Measurements from ENCODE around the gene DLX4. TPM values are rescaled to one million over a fixed set of nuclear protein-coding genes. Genes with fewer than 3 reads are reported as not detected.

The DLX4 gene
- total RNA-seq, 1 experiment from 2014 or later = 0.44 TPM

DNA sequence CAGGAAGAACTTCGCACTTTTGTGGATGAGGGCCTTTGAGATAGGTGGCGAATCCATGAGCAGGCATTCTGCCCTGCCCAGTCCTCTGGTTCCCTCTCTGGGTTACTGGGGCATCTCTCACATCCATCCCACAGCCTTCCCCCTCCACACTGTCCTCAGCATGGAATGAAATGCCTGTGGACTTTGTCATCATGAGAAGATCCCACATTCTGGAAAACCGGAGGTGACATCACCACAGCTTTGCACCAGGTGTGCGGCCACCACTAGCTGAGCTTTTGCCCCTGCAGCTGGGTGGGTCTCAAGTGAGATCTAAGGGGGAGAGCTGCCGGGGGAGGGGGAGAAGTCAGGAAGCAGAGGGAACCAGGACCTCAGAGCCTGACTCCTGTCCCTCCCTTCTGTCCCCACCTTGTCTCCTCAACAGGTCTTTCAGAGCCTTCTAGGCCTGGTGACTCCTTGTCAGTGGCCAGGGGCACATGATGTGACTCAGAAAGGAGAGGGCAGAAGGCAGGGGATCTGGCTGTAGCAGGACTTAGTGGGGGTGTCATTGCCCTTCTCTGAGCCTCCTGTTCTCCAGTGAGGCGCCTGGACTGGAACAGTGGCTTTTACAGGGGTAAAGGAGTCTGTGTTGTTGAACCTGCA, 40.0 kb upstream of the DLX4 start:
- Histone ChIP-seq H3K9me3 (ENCODE audit: low read length) (no peaks in the 10 kb centered on the region), H3K9me2 (replicated peaks; ENCODE audit: low read length) (no peaks in the 10 kb centered on the region), H3K4me3 (ENCODE audit: low read length) (no peak overlapping the region), H3K9ac (ENCODE audit: low read length) (no peak overlapping the region), H4K20me1 (ENCODE audit: low read length) (no peaks in the 10 kb centered on the region), H3K27ac (ENCODE audit: low read length) (no peak overlapping the region), H3K4me1 (ENCODE audit: insufficient read depth, low read length) (peaks cover 11% of the 10 kb centered on the region), H2AFZ (ENCODE audit: low read length) (no peak overlapping the region), H3K27me3 (ENCODE audit: low read length) (0 out of 2 replicates have a peak, but pooled peaks cover 5% of the 10 kb centered on the region), H3K79me2 (ENCODE audit: low read length) (no peaks in the 10 kb centered on the region), H3F3A (ENCODE audit: low read length, unreplicated experiment) (no peaks in the 10 kb centered on the region), H3K36me3 (ENCODE audit: low read depth, low read length) (no peaks in the 10 kb centered on the region), H3K4me2 (ENCODE audit: low read length) (0 out of 2 replicates have a peak overlapping the region, but pooled peaks have one; percentile 4)
- CTCF ChIA-PET = no interaction called here
- DNase-seq (peak; percentile 54), ATAC-seq (peak; percentile 37)
- no peak for TF ChIP-seq EZH2 (IDR thresholded peaks at IDR 0.05; ENCODE audit: low read length, unreplicated experiment)
- TF ChIP-seq EZH2phosphoT487 (IDR thresholded peaks at IDR 0.05; ENCODE audit: borderline replicate concordance, low read length) = no peak
- TF ChIP-seq, protein P1, sequence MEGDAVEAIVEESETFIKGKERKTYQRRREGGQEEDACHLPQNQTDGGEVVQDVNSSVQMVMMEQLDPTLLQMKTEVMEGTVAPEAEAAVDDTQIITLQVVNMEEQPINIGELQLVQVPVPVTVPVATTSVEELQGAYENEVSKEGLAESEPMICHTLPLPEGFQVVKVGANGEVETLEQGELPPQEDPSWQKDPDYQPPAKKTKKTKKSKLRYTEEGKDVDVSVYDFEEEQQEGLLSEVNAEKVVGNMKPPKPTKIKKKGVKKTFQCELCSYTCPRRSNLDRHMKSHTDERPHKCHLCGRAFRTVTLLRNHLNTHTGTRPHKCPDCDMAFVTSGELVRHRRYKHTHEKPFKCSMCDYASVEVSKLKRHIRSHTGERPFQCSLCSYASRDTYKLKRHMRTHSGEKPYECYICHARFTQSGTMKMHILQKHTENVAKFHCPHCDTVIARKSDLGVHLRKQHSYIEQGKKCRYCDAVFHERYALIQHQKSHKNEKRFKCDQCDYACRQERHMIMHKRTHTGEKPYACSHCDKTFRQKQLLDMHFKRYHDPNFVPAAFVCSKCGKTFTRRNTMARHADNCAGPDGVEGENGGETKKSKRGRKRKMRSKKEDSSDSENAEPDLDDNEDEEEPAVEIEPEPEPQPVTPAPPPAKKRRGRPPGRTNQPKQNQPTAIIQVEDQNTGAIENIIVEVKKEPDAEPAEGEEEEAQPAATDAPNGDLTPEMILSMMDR (conservative IDR thresholded peaks at IDR 0.05; ENCODE audit: low read depth, low read length) = no peak
- intact Hi-C loops (cut with micrococcal nuclease) = no loop called here
- POLR2A ChIA-PET (ENCODE audit: unreplicated experiment) = no interaction called here
- no TSS peak for BruUV-seq (replicated peaks)

DNA sequence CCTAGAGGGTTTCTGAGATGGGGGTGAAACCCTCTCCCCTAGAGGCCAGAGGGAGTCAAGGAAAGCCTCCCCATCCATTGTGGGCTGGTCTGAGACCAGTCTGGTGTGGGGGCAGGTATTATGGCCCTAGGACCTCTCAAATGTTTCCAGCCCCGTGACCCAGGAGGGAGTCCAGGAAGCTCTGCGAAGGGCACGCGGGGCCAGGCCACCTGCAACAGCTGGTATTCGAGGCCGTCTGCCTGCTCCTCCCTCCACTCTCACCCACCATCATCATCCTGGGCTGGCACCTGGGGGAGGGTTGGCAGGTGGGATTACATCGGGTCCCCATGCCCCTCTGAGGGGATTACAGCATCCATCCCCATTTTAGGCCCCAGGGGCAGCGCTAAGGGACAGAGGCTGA, 38.1 kb upstream of the DLX4 start:
- H4K20me1 ChIP-seq (ENCODE audit: low read length) = no peaks in the 10 kb centered on the region
- ATAC-seq (no peak), DNase-seq (no peak)
- no peaks in the 10 kb centered on the region for H3K9me3 ChIP-seq (ENCODE audit: low read length)
- H2AFZ ChIP-seq (ENCODE audit: low read length) = no peak overlapping the region
- no peaks in the 10 kb centered on the region for H3K9me2 ChIP-seq (replicated peaks; ENCODE audit: low read length)
- intact Hi-C loops (cut with micrococcal nuclease) = no loop called here
- no peak overlapping the region for H3K4me2 ChIP-seq (ENCODE audit: low read length)
- TF ChIP-seq, protein P1 (conservative IDR thresholded peaks at IDR 0.05; ENCODE audit: low read depth, low read length) = no peak
- TF ChIP-seq EZH2 (IDR thresholded peaks at IDR 0.05; ENCODE audit: low read length, unreplicated experiment) (no peak), EZH2phosphoT487 (IDR thresholded peaks at IDR 0.05; ENCODE audit: borderline replicate concordance, low read length) (no peak)
- 0 out of 2 replicates have a peak, but pooled peaks cover 10% of the 10 kb centered on the region for H3K27me3 ChIP-seq (ENCODE audit: low read length)
- no TSS peak for BruUV-seq (replicated peaks)
- H3K4me3 ChIP-seq (ENCODE audit: low read length) = no peak overlapping the region
- H3F3A ChIP-seq (ENCODE audit: low read length, unreplicated experiment) = no peaks in the 10 kb centered on the region
- no peaks in the 10 kb centered on the region for H3K36me3 ChIP-seq (ENCODE audit: low read depth, low read length)
- no peaks in the 10 kb centered on the region for H3K79me2 ChIP-seq (ENCODE audit: low read length)
- peaks cover 11% of the 10 kb centered on the region for H3K4me1 ChIP-seq (ENCODE audit: insufficient read depth, low read length)
- POLR2A ChIA-PET (ENCODE audit: unreplicated experiment) = no interaction called here
- CTCF ChIA-PET = no interaction called here
- no peak overlapping the region for H3K27ac ChIP-seq (ENCODE audit: low read length)
- H3K9ac ChIP-seq (ENCODE audit: low read length) = no peak overlapping the region

DNA sequence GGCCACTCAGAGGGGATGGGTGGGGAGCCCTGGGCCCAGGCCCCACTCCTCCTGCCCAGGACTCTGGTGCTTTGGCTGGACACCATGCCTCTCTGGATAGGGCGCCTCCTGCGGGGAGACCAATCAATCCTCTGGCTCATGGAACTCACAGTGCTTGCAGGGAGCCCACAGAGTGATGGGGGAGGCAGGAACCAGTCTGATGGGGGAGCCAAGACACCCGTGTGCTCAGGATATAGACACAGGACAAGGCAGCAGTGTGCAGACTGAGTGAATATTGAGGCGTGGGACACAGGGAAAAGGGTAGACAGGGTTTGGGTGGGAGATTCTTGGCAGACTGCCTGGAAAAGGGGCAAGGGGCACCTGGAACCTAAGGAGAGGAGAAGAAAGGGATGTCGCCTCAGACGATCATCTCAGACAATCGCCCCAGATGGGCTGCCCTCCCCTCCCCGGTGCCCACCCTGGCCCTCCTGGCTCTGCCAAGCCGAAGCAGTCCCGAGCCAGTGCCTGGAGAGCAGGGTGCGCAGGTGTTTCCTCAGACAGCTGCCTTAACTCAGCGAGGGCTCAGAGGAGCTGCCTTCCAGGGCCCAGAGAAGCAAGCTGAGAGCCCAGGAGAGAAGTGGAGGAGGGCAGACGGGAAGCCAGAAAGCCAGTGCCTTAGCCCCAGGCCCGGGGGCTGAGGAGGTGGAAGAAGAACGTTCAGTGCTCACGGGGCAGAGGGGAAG, 37.4 kb upstream of the DLX4 start:
- H3K36me3 ChIP-seq (ENCODE audit: low read depth, low read length) = no peaks in the 10 kb centered on the region
- H3K4me3 ChIP-seq (ENCODE audit: low read length) = no peak overlapping the region
- no TSS peak for BruUV-seq (replicated peaks)
- H3K4me2 ChIP-seq (ENCODE audit: low read length) = no peak overlapping the region
- H3K79me2 ChIP-seq (ENCODE audit: low read length) = no peaks in the 10 kb centered on the region
- ChIA-PET CTCF (no interaction called here), POLR2A (ENCODE audit: unreplicated experiment) (no interaction called here)
- H2AFZ ChIP-seq (ENCODE audit: low read length) = no peak overlapping the region
- intact Hi-C loops (cut with micrococcal nuclease) = no loop called here
- H3K9ac ChIP-seq (ENCODE audit: low read length) = no peak overlapping the region
- no peaks in the 10 kb centered on the region for H3K9me2 ChIP-seq (replicated peaks; ENCODE audit: low read length)
- H3K9me3 ChIP-seq (ENCODE audit: low read length) = no peaks in the 10 kb centered on the region
- H3K4me1 ChIP-seq (ENCODE audit: insufficient read depth, low read length) = peaks cover 11% of the 10 kb centered on the region
- no peak for ATAC-seq
- H3K27me3 ChIP-seq (ENCODE audit: low read length) = 0 out of 2 replicates have a peak, but pooled peaks cover 12% of the 10 kb centered on the region
- no peaks in the 10 kb centered on the region for H4K20me1 ChIP-seq (ENCODE audit: low read length)
- H3F3A ChIP-seq (ENCODE audit: low read length, unreplicated experiment) = no peaks in the 10 kb centered on the region
- DNase-seq = no peak
- TF ChIP-seq EZH2phosphoT487 (IDR thresholded peaks at IDR 0.05; ENCODE audit: borderline replicate concordance, low read length) (no peak), EZH2 (IDR thresholded peaks at IDR 0.05; ENCODE audit: low read length, unreplicated experiment) (no peak)
- TF ChIP-seq, protein P1 (conservative IDR thresholded peaks at IDR 0.05; ENCODE audit: low read depth, low read length) = no peak
- no peak overlapping the region for H3K27ac ChIP-seq (ENCODE audit: low read length)
